ENCODE data around the gene FZD1.
A peak's percentile ranks its signal among the peaks of the same experiment; 100 is the strongest.

GRCh38 chr7:91264924-91265681 is 870 bp downstream of the FZD1 start:
- TF ChIP-seq POLR2AphosphoS5 (IDR thresholded peaks at IDR 0.05; ENCODE audit: low read depth), result 0 out of 2 replicates have a peak, but pooled peaks have one; percentile 18
- TF ChIP-seq, protein P1, sequence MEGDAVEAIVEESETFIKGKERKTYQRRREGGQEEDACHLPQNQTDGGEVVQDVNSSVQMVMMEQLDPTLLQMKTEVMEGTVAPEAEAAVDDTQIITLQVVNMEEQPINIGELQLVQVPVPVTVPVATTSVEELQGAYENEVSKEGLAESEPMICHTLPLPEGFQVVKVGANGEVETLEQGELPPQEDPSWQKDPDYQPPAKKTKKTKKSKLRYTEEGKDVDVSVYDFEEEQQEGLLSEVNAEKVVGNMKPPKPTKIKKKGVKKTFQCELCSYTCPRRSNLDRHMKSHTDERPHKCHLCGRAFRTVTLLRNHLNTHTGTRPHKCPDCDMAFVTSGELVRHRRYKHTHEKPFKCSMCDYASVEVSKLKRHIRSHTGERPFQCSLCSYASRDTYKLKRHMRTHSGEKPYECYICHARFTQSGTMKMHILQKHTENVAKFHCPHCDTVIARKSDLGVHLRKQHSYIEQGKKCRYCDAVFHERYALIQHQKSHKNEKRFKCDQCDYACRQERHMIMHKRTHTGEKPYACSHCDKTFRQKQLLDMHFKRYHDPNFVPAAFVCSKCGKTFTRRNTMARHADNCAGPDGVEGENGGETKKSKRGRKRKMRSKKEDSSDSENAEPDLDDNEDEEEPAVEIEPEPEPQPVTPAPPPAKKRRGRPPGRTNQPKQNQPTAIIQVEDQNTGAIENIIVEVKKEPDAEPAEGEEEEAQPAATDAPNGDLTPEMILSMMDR (IDR thresholded peaks at IDR 0.05; ENCODE audit: insufficient read depth, low read length), result no peak

Data from HL-60 (cell line).